ENCODE results near the gene EID2B. TPM values are rescaled to one million over a fixed set of nuclear protein-coding genes. Genes with fewer than 3 reads are reported as not detected.

EID2B gene
- total RNA-seq, 1 donor from 2014 or later, result 1.8 TPM

DNA sequence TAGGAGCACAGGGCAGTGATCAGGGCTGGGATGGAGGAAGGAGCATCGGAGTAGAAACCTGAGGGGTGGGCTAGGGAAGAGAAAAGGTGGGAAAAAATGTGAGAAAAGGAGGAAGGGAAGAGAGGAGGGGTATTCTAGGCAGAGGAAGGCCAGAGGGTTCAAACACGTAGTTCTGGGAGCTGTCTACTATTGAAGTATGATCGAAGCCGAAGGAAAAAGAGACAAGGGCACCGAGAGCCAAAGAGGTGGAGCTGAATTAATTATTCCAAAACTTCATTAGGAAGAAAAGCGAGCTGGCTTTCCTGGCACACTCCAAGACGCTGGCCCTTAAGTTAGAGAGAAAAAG is 26.1 kb downstream of the EID2B start:
- H3K4me3 ChIP-seq (ENCODE audit: low read depth, low read length), result peak overlapping the region; percentile 24
- no peak for DNase-seq (ENCODE audit: low read depth)
- TF ChIP-seq CTCF (conservative IDR thresholded peaks at IDR 0.05; ENCODE audit: low read depth, low read length), result no peak

DNA sequence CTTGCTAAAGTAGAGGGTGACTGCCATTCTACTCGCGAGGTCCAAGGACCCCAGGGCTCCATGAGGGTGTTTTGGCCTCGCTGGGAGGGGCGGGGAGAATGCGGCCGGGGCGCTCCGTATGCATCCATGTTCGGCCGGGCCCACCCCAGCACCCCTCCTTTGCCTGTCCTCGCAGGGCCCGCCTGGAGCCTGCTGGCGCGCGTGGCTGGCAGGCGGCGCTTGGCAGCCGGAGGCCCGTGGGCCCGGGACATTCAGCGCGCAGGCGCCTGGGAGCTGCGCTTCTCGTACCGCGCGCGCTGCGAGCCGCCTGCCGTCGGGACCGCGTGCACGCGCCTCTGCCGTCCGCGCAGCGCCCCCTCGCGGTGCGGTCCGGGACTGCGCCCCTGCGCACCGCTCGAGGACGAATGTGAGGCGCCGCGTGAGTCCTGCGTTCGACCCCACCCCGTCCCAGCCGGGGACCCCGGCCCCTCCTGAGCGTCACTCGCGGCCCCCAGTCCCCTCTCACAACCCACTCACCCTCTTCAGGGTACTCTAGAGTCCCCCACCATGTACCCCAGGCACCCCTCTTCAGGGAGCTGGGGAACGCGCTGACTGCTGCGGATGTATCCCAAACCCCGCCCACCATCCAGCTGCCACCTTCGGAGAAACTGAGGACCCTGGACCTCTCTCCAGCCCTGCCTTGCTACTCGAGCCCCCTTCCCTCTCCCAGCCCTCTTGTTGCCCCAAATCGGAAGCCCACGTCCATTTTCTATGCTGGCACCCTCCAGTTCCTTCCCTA is 29.8 kb downstream of the EID2B start:
- DNase-seq (ENCODE audit: low read depth), result no peak
- TF ChIP-seq CTCF (conservative IDR thresholded peaks at IDR 0.05; ENCODE audit: low read depth, low read length), result peak; percentile 65
- no peak overlapping the region for H3K4me3 ChIP-seq (ENCODE audit: low read depth, low read length)

DNA sequence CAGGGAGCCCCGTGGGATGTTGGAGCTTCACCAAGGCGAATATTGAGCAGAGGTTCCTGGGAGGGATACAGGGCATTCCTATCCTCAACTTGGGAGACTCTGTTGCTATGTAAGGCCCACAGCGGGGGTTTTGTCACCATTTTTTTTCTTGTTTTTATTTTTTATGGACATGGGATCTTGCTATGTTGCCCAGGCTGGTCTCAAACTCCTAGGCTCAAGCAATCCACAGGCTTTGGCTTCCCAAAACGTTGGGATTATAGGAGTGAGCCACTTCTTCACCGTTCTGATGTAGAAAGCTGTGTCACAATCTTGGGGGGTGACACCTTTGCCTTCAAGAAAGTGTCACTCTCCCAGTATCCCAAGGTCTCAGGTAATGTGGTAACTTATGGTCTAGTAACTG is 31.3 kb downstream of the EID2B start:
- DNase-seq (ENCODE audit: low read depth), result no peak
- no peak overlapping the region for H3K4me3 ChIP-seq (ENCODE audit: low read depth, low read length)
- no peak for TF ChIP-seq CTCF (conservative IDR thresholded peaks at IDR 0.05; ENCODE audit: low read depth, low read length)

GRCh38 chr19:39500543-39500942 is 32.1 kb downstream of the EID2B start:
- no peak overlapping the region for H3K4me3 ChIP-seq (ENCODE audit: low read depth, low read length)
- no peak for TF ChIP-seq CTCF (conservative IDR thresholded peaks at IDR 0.05; ENCODE audit: low read depth, low read length)
- DNase-seq (ENCODE audit: low read depth), result no peak

DNA sequence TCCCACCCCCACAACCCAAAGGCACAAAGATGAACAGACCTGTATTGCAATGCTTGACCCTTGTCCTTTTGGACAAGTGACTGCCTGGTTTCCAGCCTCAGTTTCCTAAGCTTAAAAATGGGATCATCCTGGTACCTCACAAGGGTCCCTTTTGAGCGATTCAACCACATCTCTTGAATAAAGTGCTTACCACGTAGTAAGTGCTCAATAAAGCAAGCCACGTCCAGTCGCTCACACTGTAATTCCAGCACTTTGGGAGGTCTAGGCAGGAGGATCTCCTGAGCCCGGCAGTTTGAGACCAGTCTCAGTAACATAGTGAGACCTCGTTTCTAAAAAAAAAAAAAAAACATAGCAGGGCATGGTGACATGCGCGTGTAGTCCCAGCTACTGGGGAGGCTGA is 32.7 kb downstream of the EID2B start:
- H3K4me3 ChIP-seq (ENCODE audit: low read depth, low read length), result no peak overlapping the region
- DNase-seq (ENCODE audit: low read depth), result no peak
- TF ChIP-seq CTCF (conservative IDR thresholded peaks at IDR 0.05; ENCODE audit: low read depth, low read length), result no peak

DNA sequence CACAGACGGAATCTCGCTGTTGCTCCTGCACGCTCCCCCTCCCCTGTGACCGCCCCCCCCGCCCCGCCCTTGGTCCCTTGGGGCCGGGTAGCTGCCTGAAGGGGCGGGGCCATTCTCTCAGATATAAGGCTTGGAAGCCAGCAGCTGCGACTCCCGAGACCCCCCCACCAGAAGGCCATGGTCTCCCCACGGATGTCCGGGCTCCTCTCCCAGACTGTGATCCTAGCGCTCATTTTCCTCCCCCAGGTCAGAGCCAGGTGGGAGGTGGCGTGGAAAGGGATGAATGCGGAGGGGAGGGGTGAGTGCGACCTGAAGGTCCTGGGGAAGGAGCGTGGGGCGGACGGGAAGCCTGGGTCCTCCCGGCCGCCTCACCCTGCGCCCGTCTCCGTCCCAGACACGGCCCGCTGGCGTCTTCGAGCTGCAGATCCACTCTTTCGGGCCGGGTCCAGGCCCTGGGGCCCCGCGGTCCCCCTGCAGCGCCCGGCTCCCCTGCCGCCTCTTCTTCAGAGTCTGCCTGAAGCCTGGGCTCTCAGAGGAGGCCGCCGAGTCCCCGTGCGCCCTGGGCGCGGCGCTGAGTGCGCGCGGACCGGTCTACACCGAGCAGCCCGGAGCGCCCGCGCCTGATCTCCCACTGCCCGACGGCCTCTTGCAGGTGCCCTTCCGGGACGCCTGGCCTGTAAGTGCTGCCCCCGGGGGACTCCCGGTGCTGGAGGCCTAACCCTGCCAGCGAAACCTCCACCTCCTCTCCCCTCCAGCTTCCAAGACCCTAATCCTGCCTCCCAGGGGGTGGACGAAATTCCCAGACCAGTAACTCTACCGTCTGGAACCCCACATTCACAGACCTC is 33.6 kb downstream of the EID2B start, which contains the start of gene DLL3:
TSS of gene DLL3 (plus strand) at position 150 of the 845 bp plus-strand sequence. CDS start at position 178, 28 bp downstream.
- DNase-seq (ENCODE audit: low read depth), result no peak
- TF ChIP-seq CTCF (conservative IDR thresholded peaks at IDR 0.05; ENCODE audit: low read depth, low read length), result no peak
- H3K4me3 ChIP-seq (ENCODE audit: low read depth, low read length), result peak within 1 kb of the TSS; percentile 12
